GM18909 (cell line): ENCODE measurements around the gene FAM32A.

Source experiments
- ATAC-seq: cut with Tn5 transposase; IDR thresholded peaks from one replicate; pipeline ENCODE4 v1.9.1; 2021; ENCODE audit warnings: mild to moderate bottlenecking; ENCODE audit not compliant: unreplicated experiment, poor library complexity

Gene FAM32A

DNA sequence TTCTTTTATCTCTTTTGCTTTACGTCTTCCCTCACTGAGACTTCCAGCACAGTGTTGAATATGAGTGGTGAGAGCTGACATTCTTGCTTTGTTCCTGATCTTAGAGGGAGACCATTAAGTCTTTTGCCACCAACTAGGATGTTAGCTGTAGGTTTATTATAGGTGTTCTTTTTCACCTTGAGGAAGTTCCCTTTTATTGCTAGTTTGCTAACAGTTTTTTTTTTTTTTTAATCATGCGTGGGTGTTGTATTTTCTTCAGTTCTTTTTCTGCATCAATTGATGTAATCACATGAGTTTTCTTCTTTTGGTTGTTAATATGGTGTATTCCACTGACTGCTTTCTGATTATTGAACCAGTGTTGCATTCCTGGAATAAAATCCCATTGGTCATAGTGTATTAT lies 33.6 kb downstream of the FAM32A start:
- no peak for ATAC-seq

DNA sequence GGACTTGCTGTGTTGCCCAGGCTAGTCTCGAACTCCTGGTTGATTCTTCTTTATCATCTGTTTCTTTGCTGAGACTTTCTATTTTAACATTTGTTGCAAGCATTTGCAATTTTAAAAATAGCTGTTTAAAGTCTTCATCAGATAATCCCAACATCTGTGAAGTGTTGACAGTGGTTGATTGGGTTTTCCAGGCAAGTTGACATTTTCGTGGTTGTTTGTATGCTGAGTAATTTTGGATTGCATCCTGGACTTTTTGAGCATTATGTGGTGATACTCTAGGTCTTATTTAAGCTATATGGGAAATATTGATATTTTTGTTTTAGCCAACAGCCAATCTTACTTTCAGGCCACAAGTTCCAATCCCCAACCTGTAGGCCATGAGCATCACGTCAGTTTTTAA lies 37.6 kb downstream of the FAM32A start:
- ATAC-seq = no peak

DNA sequence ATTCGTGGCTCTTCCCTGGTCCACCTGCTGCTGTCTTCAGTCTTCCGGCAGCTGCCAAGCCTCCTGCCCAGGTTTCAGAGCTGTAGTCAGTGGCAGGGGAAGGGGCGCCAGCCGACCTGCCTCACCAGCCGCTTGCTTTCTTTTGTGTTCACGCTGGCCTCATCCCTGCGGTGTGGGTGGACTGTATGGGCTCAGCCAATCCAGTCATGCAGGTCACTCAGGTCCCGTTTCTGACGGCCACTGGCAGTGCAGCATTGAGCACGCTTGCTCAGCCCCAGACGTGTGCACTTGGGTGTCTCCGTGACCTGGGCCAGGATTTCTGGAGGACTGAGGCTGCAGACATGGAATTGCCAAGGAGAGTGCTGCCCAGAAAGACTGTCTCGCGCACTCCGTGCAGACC lies 38.5 kb downstream of the FAM32A start:
- ATAC-seq = no peak

DNA sequence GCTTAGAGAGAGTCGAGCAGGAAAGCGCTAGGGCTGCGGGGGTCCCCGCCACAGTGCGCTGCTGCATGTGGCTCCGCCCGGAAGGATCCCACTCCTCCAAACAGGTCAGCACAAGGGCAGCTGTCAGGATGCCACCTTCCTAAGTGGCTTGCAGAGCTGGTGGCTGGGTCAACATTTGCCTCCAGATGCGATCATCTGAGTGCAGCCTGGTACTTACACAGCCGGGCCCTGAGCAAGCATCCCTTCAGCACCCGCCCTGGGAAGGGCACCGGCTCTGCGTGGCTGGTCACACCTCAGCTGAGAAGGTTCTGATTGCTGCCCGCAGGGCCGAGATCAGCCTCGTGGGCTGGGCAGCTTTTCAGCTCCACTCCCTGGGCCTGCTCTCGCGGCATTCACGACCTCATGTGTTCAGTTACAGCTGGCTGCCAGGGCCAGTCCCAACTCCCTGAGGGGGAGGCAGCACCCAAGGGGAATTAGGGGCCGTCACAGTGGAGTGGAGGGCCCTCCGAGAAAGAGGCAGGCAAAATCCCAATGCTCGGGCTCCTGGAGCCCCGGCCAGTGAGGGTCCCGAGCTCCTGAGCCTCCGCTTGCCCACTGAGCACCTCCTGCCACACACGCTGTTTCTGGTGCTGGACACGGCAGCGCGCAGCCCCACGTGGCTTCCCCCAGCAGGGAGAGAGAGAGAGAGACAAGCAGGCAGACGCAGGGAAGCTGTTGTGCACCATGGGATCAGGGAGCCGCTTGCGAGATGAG lies 39.3 kb downstream of the FAM32A start:
- ATAC-seq = no peak

DNA sequence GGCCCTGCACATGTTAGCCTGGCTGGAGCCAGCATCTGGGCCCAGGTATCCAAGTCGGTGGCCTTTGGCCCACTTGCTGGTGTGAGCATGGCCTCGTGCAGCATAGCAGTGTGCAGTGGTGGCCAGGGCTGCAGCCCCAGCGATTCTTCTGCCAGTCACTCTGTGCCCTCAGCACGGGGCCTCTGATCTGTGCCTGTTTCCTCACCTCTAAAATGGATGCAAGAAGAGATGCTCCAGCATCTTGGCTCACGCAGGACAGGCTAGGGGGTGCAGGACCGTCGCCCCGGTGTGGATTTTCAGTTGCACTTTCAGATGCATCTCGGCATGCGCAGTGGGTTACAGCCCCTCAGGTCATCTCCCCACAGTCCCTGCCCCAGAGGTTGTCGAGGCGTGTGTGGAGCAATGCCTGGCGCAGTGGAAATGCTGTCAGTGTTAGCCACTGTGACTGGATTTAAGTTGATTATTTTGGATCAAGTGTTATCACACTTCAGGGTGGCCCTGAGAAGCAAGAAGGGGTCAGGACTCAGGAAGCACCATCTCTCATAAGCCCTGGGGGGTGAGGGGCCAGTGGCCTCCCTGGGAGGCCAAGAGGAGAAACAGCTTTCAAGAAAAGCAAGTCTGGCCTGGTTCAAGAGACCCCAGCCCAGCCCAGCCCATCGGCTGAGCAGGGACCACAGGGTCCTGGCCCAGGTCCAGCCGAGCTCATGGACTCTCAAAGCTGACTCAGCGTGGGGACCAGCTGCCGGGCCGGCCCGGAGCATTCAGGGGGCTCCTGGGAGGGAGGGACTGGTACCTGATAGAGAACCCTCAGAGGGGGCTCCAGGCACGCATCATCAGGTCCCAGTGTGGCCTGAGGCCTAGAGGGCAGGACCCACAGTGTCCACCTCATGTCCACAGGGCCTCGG lies 40.3 kb downstream of the FAM32A start:
- ATAC-seq = no peak

DNA sequence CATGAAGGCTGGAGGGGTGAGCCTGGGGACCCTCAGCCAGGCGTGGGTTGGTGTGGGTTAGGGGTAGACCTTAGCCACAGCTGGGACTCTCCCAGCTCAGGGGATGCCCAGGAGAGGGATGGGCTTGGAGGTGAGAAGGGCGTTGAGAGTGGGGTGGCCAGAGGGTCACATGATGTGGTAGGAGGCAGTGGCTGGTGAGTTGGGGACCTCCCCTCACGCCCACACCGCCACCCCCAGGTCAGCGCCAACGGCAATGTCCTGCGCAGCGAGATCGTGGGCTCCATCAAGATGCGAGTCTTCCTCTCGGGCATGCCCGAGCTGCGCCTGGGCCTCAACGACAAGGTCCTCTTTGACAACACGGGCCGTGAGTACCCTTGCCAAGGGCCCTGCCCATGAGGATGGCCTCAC lies 41.0 kb downstream of the FAM32A start:
- no peak for ATAC-seq

DNA sequence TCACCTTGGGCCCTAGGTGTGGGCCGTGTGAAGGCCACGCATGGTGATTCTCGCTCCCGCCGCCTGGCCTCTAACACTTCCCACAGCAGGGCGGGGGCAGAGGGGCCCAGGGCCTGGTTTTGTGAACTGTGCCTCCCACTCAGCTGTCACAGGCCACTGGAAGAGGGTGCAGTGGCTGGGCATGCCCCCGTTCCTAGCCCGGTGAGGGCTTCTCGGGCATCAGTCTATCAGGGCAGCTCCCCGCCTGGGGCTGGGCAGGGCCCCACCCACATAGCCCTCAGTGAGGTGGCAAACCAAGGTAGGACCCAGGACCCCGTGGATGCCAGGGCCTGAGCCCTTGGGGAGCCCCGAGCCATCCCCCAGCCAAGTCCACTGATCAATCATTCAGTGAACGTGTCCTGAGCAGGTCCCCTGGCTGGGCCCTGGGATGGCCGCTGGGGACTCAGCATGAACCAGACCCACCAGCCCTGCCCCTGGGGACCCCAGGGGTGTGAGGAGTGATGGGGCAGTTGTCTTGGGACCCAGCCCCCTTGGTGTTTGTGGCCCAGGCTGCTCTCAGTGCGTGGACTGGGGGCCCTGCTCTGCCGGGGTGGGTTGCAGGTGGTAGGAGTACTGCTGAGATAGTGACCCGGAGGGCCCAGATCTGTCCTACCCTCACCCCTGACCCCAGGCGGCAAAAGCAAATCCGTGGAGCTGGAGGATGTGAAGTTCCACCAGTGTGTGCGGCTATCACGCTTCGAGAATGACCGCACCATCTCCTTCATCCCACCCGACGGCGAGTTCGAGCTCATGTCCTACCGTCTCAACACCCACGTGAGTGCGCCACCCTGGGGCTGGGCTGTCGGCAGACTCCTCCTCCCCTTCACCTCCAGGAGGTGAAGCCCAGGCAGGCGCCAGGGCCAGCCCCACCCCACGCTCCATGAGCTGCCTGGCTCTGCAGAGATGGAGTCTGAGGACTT lies 41.9 kb downstream of the FAM32A start:
- ATAC-seq = no peak

DNA sequence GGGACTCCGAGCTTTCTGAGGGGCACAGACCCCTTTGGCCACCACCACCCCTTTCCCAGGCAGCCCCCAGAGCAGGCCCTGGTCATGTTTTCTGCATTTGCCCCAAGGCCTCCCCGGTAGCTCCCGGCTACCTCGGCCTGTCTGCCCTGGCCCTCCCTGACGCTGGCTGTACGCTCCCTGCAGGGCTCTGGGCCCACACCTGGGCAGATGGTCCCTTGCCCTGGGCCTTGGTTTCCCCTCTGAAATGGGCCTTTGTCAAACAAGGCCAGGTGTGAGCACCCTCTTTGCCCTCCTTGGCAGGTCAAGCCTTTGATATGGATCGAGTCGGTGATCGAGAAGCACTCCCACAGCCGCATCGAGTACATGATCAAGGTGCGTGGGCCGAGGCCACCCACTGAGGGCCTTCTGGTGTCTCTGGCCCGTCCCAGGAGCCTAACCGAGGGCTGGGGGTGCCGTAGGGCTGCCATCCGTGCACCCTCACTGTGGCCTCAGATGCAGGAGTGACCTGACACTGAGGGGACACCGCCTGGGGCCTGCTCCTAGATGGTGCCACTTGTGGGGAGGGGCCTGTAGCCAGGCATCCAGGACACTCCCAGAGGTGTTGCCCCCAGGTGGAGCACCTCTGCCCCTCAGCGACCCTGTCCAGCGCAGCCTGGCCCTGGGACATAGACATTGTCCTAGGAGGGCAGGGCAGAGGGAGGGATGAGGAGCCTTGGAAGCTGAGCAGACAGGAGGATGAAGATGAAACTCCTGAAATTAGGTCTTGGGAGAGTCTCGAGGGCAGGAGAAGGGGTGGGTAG lies 42.8 kb downstream of the FAM32A start:
- no peak for ATAC-seq

DNA sequence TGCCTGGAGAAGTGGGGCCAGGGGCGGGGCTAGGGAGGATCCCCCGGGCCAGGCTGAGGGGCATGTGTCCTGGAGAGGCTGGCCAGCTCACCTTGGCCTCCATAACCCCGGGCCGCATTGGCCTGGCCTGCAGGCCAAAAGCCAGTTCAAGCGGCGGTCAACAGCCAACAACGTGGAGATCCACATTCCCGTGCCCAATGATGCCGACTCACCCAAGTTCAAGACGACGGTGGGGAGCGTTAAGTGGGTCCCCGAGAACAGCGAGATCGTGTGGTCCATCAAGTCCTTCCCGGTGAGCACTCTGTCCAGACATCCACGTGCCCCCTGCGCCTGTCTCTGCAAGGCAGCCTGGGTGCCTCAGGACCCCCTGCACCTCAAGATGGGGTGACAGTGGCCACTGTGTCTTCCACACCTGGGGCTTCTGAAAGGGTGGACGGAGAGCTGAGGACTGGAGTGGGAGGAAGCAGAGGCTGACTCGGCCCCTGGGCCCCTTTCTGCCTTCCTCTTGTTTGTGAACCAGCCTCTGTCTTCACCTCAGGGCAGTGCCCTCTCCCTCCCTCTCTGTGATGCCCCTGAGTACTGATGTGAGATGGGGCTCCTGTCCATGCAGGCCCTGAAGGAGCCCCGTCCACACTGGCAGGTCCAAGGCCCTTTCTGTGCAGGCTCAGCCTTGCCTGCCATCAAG lies 43.6 kb downstream of the FAM32A start:
- no peak for ATAC-seq

DNA sequence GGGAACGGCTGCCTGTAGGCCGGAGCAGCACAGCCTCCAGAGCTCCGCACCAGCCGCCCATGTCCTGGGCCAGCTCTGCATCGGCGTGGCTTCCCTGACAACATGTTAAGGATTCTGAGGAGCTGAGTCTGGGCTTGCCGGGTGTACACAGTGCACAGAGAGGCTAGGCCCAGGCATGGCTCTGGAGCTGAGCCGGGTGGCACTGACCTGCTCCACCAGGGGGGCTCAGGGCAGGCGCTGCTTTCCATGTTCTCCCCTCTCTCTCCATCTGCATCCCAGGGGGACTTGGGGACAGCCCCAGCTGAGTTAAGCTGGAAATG lies 44.1 kb downstream of the FAM32A start:
- no peak for ATAC-seq

DNA sequence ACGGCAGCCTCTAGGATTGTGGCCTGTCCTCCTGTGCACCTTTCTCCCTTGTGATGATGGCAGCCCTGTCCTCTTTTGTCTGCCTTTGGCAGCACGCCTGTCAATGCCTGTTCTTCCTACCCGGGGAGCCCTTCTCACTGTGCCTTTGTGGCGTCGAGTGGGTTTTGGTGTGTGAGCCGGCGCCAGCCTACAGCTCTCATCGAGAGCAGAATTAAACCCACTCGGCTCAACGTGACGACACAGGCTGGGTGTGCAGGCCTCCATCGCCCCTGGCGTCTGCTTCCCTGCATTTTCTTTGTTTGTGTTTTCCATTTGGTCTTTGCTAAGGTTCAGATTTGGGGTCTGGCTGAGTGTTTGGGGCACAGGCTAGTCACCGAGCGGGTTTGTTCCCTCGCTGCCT lies 46.9 kb downstream of the FAM32A start:
- ATAC-seq = no peak

DNA sequence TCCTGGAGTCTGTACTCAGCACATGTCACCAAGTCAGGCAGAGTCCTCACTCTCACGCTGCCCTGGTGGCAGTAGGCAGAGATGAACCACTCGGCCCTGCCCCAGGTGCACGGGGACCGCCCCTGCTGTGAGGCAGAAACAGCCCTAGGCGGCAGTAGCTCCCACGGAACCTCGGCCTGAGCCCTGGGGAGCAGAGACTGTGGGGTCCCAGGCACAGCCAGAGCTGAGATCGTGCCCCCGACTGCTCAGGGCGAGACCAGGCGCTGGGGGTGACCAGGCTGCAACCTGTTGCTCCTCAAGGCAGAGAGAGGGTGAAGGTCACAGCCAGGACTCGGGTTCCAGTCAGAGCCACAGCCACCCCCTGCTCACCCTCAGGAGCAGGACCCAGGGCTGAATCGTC lies 47.4 kb downstream of the FAM32A start:
- no peak for ATAC-seq

DNA sequence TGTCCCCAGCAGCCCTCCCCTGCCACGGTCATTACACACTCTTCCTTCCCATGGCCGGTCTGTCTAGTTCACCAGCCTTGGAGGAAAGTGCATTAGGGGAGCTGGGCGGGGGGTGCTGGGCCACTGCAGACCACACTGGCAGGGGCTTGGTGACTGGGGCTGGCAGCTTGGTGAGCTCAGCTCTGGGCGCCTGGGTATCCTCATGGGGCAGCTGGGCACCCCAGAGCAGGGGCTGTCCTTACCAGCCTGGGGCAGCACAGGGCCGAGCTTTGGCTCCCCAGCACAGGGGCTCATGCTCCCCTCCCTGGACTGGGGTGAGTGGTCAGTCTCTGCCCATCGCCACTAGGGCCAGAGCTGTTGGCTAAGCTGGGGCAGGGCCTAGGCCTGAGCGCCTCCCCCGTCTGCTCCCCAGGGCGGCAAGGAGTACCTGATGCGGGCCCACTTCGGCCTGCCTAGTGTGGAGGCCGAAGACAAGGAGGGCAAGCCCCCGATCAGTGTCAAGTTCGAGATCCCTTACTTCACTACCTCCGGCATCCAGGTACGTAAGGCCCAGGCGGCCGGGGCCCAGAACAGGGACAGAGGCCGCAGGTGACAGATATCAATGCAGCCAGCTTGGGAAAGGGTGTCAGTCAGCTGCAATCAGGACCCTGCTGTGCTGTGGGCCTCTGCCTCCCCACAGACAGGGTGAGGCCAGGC lies 48.0 kb downstream of the FAM32A start:
- ATAC-seq = no peak

DNA sequence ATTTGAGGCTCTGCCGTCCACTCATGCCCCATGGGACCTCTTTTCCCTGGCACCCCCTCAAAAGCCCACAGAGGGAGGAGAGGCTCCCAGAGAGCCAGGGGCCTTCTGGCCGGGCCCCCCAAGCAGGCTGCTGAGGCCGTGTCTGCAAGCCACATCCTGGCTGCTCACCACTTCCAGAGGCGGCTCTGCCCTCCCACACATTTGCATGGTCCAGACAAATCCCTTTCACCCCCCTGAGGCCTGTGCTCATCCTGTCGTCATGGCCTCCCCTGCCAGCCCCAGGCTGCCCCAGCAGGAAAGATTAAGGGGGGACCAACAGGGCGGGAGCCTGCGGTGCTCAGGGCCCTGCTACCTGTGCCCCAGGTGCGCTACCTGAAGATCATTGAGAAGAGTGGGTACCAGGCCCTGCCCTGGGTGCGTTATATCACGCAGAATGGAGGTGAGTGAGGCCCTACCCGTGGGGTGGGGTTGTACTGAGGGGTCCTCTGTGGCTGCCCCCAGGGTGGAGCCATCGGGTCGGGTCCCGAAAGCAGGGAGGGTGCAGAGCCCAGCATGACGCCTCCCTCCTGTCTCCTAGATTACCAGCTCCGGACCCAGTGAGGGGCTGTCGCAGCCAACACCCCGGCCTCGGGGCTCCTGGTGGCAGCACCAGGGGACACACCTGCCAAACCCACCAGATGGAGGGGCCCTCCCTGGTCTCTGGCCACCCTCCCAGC lies 48.8 kb downstream of the FAM32A start:
- no peak for ATAC-seq

DNA sequence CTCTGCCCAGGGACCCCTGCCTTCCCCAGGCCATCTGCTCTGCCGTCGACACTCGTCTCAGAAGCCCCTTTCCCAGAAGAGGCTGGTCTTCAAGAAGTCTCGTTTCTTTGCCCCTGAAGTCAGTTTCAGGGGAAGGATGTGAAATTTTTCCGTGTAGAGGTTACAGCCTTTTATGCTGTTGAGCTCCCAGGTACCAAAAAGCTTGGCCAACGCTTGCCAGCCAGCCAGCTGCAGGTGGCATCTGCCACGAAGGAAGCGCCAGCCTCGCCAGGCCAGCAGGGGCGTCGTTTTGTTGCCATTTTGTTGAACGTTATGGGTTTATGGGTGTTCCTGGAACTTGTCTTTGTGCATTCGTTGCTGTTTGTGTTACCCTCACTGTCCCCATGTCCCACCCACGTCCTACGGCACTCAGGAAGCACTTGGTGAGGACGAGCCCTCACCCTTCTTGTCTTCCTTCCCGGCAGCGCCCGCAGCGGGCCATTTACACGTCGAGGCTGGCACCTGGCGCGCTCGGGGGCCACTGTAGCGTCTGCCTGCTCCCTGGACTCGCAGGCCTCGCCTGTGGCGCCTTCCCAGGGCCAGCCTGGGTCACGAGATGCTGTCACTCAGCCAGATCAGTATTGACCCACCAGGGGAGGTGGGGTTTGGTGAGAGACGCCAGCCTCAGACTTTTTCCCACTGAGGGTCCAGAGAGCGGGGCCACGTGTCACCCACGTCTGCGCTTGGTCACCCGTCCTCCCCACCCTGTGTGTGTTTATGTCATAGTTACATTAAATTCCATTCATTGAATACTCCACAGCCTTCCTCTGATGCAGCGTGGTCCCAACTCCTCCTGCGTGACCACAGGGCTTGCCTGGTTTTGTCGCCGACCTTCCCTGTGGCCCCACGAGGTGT lies 49.6 kb downstream of the FAM32A start:
- ATAC-seq = no peak

DNA sequence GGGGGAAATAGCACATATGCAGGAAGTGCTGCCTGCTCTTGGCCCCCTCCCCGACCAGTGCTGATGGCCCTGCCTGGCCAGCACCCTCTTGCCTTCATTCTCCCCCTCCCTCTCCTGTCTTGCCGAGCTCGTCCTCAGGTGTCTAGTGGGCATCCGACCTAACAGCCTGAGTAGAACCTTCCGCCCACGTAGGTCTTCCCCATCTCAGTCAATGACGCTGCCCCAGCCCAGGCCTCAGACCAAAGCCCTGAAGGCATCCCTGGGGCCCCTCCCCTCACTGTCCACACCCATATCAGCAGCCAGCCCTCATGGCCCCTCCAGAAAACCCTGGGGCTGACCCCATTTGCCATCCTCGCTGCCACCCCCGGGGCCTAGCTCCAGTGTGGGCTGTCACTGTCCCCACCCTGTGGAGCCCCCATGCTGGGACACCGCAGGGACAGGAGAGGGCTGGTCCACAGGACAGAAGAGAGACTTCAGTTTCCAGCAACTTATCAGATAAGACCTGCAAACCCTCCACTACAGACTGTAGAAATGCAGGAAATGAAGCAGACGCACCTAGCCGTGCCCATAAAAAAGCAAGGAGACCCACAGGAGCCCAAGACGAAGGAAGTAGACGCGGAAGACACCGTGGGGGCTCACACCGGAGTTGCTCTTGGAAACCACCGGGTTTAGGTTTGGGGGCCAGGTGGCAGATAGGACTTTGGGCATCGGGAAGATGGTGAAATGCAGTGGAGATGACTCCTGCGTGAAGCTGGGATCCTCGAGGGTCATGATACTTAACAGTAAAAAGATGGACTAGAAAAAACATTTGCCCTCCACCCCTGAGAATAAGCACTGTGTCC lies 50.8 kb downstream of the FAM32A start:
- no peak for ATAC-seq
